ENCODE results near the gene RIBC2.

GRCh38 chr22:45475851-45476514 is 62.5 kb downstream of the RIBC2 start:
- TF ChIP-seq CTCF (IDR thresholded peaks at IDR 0.05; ENCODE audit: low read length), result no peak
- TF ChIP-seq EZH2 (optimal IDR thresholded peaks at IDR 0.05; ENCODE audit: low read depth, low read length), result no peak
- no peak for TF ChIP-seq EZH2phosphoT487 (IDR thresholded peaks at IDR 0.05; ENCODE audit: low read length)
